Smooth muscle cell (in vitro differentiated cells): ENCODE data around the gene RALB. TPM values are rescaled to one million over a fixed set of nuclear protein-coding genes. Genes with fewer than 3 reads are reported as not detected.
"Not testable (repeated sequence)": the region's sequence is repeated elsewhere in the genome, so short reads cannot be mapped to it uniquely, and the experiment has no call there.

ENCODE experiments used
- DNase-seq: peaks from one replicate; lab custom pipeline; 2025; ENCODE audit not compliant: unreplicated experiment; lab: John Stamatoyannopoulos, UW
- H2AFZ ChIP-seq: fragments of 200-600 bp; sonication (generic); 2 replicates; pipeline ENCODE4 v1.6.0; 2016; ENCODE audit warnings: antibody characterized with exemption, low read depth, mild to moderate bottlenecking
- H3F3A ChIP-seq: fragments of 200-600 bp; sonication (generic); 2 replicates; pipeline ENCODE4 v1.6.0; 2017; ENCODE audit warnings: antibody characterized with exemption, low read depth
- H3K27ac ChIP-seq: fragments of 200-600 bp; sonication (generic); 2 replicates; pipeline ENCODE4 v1.5.1; 2016; ENCODE audit warnings: low read depth, mild to moderate bottlenecking
- H3K27me3 ChIP-seq: fragments of 200-600 bp; sonication (generic); 2 replicates; pipeline ENCODE4 v1.6.1; 2016; ENCODE audit warnings: low read depth, mild to moderate bottlenecking
- H3K36me3 ChIP-seq: fragments of 200-600 bp; sonication (generic); 2 replicates; pipeline ENCODE4 v1.5.1; 2016; ENCODE audit warnings: low read depth
- H3K4me1 ChIP-seq: fragments of 200-600 bp; sonication (generic); 2 replicates; pipeline ENCODE4 v1.5.1; 2016; ENCODE audit warnings: low read depth
- H3K4me2 ChIP-seq: fragments of 200-600 bp; sonication (generic); 2 replicates; pipeline ENCODE4 v1.6.0; 2016; ENCODE audit warnings: mild to moderate bottlenecking
- H3K4me3 ChIP-seq: fragments of 200-600 bp; sonication (generic); 2 replicates; pipeline ENCODE4 v1.5.1; 2016; ENCODE audit warnings: mild to moderate bottlenecking
- H3K79me2 ChIP-seq: fragments of 200-600 bp; sonication (generic); 2 replicates; pipeline ENCODE4 v1.6.0; 2016; ENCODE audit warnings: low read depth, mild to moderate bottlenecking
- H3K9ac ChIP-seq: fragments of 200-600 bp; sonication (generic); 2 replicates; pipeline ENCODE4 v1.6.0; 2016; ENCODE audit warnings: low read depth
- H3K9me3 ChIP-seq: fragments of 200-600 bp; sonication (generic); replicated peaks from 2 replicates; pipeline ENCODE4 v1.5.1; 2016; ENCODE audit warnings: low read depth
- H4K20me1 ChIP-seq: fragments of 200-600 bp; sonication (generic); 2 replicates; pipeline ENCODE4 v1.6.0; 2016; ENCODE audit warnings: low read depth
- WGBS: methylation state at CpG from one replicate; pipeline ENCODE4 v1.1.7; 2016; ENCODE audit warnings: low lambda C conversion rate; 5-methylcytosine and 5-hydroxymethylcytosine counted together
- polyA plus RNA-seq: library from polyadenylated mRNA; unstranded; fragments of >200 nt; fragmentation: Nextera tagmentation; extraction: Ambion mirVana; gene quantifications from 2 replicates; pipeline ENCODE4 v1.2.1, GENCODE V29; 2016
- total RNA-seq: library from RNA; depleted of rRNA; stranded (reverse); fragments of >200 nt; gene quantifications from 2 replicates; pipeline ENCODE4 v1.2.3, GENCODE V29; 2014
- TF ChIP-seq, protein P1 (sequence below): fragments of 200-600 bp; sonication (generic); IDR thresholded peaks from 2 replicates; pipeline ENCODE4 v1.5.1; 2017; ENCODE audit warnings: borderline replicate concordance, mild to moderate bottlenecking, antibody characterized with exemption; ENCODE audit not compliant: insufficient read depth, poor library complexity, severe bottlenecking

RALB gene
- total and polyA plus RNA-seq, 2 experiments from 2014 or later, result 69.9 to 73.4 TPM

DNA sequence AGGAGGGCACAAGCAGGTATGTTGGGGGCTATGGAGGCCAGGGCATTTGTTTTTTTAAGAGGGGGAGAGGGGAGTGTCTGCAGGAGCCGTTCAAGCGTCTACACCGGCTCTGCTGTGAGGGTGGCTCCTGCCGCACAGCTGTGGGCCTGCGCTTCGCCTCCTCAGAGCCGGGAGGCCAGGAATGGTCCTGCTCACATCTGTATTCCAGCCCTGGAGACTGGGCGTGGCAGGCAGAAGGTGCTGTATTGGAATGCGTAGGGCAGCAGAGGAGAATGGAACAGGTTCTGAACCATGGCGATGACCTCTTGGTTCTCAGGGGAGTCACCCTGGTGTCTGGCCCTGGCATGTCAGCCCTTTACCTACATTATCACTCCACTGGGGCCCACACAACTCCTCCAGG is 66.5 kb downstream of the RALB start:
- 82% methylated on average over 10 of the region's 10 CpGs for WGBS
- Histone ChIP-seq H3K4me1 (no peaks in the 10 kb centered on the region), H3K4me3 (no peak overlapping the region), H3K9ac (no peak overlapping the region), H3K9me3 (no peaks in the 10 kb centered on the region), H3F3A (no peaks in the 10 kb centered on the region), H3K36me3 (no peaks in the 10 kb centered on the region), H4K20me1 (no peaks in the 10 kb centered on the region), H3K27me3 (peaks cover 5% of the 10 kb centered on the region), H2AFZ (no peak overlapping the region), H3K27ac (no peak overlapping the region), H3K4me2 (no peak overlapping the region), H3K79me2 (no peaks in the 10 kb centered on the region)
- TF ChIP-seq, protein P1, sequence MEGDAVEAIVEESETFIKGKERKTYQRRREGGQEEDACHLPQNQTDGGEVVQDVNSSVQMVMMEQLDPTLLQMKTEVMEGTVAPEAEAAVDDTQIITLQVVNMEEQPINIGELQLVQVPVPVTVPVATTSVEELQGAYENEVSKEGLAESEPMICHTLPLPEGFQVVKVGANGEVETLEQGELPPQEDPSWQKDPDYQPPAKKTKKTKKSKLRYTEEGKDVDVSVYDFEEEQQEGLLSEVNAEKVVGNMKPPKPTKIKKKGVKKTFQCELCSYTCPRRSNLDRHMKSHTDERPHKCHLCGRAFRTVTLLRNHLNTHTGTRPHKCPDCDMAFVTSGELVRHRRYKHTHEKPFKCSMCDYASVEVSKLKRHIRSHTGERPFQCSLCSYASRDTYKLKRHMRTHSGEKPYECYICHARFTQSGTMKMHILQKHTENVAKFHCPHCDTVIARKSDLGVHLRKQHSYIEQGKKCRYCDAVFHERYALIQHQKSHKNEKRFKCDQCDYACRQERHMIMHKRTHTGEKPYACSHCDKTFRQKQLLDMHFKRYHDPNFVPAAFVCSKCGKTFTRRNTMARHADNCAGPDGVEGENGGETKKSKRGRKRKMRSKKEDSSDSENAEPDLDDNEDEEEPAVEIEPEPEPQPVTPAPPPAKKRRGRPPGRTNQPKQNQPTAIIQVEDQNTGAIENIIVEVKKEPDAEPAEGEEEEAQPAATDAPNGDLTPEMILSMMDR, result no peak
- DNase-seq, result no peak

DNA sequence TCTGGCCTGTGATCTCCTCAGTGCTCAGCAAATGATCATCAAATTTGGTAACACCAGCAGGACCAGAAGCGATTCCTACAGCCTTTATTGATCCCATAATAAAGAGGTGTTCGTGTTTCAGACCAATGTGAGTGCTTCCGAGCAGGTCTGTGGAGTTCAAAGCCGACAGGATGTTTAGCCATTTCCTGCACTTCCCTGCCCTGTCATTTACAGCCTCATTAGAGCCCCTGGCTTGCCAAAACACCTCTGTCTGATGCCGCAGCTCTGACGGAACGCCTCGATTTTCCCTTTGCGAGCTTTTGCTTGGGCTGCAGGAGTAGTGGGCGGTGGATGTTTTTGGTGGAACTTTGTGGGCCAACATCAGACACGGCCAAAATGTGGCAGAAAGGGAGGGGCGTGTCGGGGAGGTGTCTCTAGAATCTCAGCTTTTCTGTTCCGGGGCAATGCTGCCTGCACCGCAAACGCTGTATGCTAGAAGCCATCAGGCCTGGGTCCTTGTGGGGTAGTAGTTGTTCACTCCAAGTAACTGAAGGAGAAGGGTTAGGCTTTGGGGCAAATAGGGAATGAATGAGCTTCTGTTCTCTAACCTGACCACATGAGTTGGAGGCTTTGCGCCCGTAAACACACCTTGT is 67.2 kb downstream of the RALB start:
- peaks cover 5% of the 10 kb centered on the region for H3K27me3 ChIP-seq
- H2AFZ ChIP-seq, result no peak overlapping the region
- no peaks in the 10 kb centered on the region for H4K20me1 ChIP-seq
- H3F3A ChIP-seq, result no peaks in the 10 kb centered on the region
- WGBS, result 79% methylated on average over 18 of the region's 18 CpGs
- no peaks in the 10 kb centered on the region for H3K36me3 ChIP-seq
- H3K27ac ChIP-seq, result no peak overlapping the region
- no peak overlapping the region for H3K9ac ChIP-seq
- no peak overlapping the region for H3K4me2 ChIP-seq
- no peaks in the 10 kb centered on the region for H3K79me2 ChIP-seq
- no peaks in the 10 kb centered on the region for H3K4me1 ChIP-seq
- no peak for DNase-seq
- no peak overlapping the region for H3K4me3 ChIP-seq
- TF ChIP-seq, protein P1, result no peak
- no peaks in the 10 kb centered on the region for H3K9me3 ChIP-seq

- Histone ChIP-seq H2AFZ (no peak overlapping the region), H3F3A (no peaks in the 10 kb centered on the region), H3K79me2 (no peaks in the 10 kb centered on the region), H3K36me3 (no peaks in the 10 kb centered on the region), H3K4me2 (no peak overlapping the region), H3K4me3 (no peak overlapping the region), H3K9ac (no peak overlapping the region), H3K27me3 (peaks cover 8% of the 10 kb centered on the region), H4K20me1 (no peaks in the 10 kb centered on the region), H3K27ac (no peak overlapping the region), H3K9me3 (no peaks in the 10 kb centered on the region), H3K4me1 (no peaks in the 10 kb centered on the region)
- WGBS, result 64% methylated on average over 10 of the region's 10 CpGs
- TF ChIP-seq, protein P1, result no peak
- no peak for DNase-seq
Observed at GRCh38 chr2:120320318-120320851, 67.7 kb downstream of the RALB start.

DNA sequence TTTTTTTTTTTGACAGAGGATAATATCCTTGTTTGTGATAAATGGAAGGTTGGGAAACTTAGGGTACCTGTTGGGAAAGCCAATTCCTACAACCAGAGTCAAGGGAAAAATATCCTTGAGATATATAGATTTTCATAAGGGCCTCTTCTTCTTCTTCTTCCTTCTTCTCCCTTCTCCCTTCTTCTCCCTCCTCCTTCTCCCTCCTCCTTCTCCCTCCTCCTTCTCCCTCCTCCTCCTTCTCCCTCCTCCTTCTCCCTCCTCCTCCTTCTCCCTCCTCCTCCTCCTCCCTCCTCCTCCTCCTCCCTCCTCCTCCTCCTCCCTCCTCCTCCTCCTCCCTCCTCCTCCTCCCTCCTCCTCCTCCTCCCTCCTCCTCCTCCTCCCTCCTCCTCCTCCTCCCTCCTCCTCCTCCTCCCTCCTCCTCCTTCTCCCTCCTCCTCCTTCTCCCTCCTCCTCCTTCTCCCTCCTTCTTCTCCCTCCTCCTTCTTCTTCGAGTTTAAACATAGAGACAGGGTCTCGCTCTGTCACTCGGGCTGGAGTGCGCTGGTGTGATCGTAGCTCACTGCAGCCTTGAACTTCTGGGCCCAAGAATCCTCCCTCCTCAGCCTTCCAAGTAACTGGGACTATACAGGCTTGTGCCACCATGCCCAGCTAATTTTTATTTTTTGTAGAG is 68.4 kb downstream of the RALB start:
- not testable (repeated sequence) for DNase-seq, H4K20me1 ChIP-seq, H3K4me3 ChIP-seq, H3K27me3 ChIP-seq, H3K9ac ChIP-seq, H2AFZ ChIP-seq, H3K79me2 ChIP-seq, H3K27ac ChIP-seq, H3K36me3 ChIP-seq, H3K9me3 ChIP-seq, H3F3A ChIP-seq, H3K4me2 ChIP-seq, H3K4me1 ChIP-seq
- WGBS, result 100% methylated on average over 4 of the region's 5 CpGs
